GM12872 (cell line): Measurements from ENCODE around the gene SCN3A.

ENCODE experiments used
- TF ChIP-seq, protein P1 (sequence below): IDR thresholded peaks from 3 replicates; pipeline ENCODE4 v1.5.1; 2011; ENCODE audit warnings: low read depth, mild to moderate bottlenecking, low read length, moderate library complexity; ENCODE audit not compliant: insufficient read depth

SCN3A gene

GRCh38 chr2:165144315-165144714 is 59.5 kb downstream of the SCN3A start:
- TF ChIP-seq, protein P1, sequence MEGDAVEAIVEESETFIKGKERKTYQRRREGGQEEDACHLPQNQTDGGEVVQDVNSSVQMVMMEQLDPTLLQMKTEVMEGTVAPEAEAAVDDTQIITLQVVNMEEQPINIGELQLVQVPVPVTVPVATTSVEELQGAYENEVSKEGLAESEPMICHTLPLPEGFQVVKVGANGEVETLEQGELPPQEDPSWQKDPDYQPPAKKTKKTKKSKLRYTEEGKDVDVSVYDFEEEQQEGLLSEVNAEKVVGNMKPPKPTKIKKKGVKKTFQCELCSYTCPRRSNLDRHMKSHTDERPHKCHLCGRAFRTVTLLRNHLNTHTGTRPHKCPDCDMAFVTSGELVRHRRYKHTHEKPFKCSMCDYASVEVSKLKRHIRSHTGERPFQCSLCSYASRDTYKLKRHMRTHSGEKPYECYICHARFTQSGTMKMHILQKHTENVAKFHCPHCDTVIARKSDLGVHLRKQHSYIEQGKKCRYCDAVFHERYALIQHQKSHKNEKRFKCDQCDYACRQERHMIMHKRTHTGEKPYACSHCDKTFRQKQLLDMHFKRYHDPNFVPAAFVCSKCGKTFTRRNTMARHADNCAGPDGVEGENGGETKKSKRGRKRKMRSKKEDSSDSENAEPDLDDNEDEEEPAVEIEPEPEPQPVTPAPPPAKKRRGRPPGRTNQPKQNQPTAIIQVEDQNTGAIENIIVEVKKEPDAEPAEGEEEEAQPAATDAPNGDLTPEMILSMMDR = no peak

- TF ChIP-seq, protein P1 = 0 out of 3 replicates have a peak, but pooled peaks have one; percentile 18
Observed at GRCh38 chr2:165141601-165142354, 62.1 kb downstream of the SCN3A start.

- TF ChIP-seq, protein P1 = no peak
Observed at GRCh38 chr2:165126244-165126643, 77.6 kb downstream of the SCN3A start.

GRCh38 chr2:165122521-165122920 is 81.3 kb downstream of the SCN3A start:
- TF ChIP-seq, protein P1 = no peak

GRCh38 chr2:165120740-165121467 is 82.9 kb downstream of the SCN3A start:
- TF ChIP-seq, protein P1 = no peak

DNA sequence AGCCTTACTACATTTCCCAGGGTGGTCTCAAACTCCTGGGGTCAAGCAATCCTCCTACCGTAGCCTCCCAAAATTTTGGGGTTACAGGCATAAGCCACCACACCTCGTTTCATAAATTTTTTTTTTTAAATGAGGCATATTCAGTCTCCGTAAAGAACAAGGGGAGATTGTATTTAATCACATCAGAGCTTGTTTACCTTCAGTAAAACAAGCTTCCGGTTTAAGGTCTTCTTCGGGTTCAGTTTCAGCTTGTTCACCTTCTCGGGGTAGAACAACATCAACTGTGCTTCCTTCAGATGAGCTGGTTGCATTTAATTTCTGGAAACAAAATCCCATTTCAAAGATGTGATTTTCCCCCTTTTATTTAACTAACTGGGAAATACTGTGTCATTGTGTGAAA is 88.6 kb downstream of the SCN3A start:
- TF ChIP-seq, protein P1 = no peak

DNA sequence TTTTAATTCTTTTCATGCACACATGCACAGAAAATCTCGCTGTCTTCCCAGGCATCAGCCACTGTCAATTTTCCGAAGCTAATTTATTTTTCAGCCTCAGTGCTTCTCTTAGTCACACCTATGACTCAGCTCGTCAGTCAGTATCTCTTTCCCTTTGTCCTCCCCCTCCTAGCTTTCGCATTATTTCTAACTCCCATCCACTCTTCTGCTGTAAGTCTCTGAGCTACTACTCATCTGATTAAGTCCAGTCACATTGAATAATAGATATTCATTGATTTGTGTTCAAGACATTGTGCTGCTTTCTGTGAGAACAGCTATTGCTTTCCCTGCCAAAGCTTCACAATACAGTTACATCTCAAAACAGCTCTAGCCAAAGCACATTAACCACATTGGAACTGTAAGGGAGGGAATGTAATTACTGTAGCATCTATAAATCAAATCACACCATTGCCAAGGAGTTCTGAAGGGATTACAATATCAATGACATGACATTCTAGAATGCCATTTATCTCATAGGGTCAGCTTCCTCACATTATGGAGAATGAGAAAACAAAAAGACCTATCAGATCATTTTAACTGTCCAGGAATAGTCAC is 89.4 kb downstream of the SCN3A start:
- TF ChIP-seq, protein P1 = no peak
